Fibroblast of pulmonary artery (primary cell): ENCODE results near the gene LRRC51.

ENCODE experiments used
- DNase-seq: peaks from one replicate; pipeline ENCODE4 v3.0.0-alpha.2; 2010; ENCODE audit warnings: low read depth
- H3K4me3 ChIP-seq: replicated peaks from 2 replicates; pipeline ENCODE4 v1.5.1; 2011; ENCODE audit warnings: low read depth, mild to moderate bottlenecking, control low read depth, low read length, moderate library complexity
- TF ChIP-seq, protein P1 (sequence below): IDR thresholded peaks from 2 replicates; pipeline ENCODE4 v1.5.1; 2011; ENCODE audit warnings: mild to moderate bottlenecking, control low read depth, low read length, inconsistent platforms; ENCODE audit errors: missing control alignments

LRRC51 gene, protein sequence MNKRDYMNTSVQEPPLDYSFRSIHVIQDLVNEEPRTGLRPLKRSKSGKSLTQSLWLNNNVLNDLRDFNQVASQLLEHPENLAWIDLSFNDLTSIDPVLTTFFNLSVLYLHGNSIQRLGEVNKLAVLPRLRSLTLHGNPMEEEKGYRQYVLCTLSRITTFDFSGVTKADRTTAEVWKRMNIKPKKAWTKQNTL

DNA sequence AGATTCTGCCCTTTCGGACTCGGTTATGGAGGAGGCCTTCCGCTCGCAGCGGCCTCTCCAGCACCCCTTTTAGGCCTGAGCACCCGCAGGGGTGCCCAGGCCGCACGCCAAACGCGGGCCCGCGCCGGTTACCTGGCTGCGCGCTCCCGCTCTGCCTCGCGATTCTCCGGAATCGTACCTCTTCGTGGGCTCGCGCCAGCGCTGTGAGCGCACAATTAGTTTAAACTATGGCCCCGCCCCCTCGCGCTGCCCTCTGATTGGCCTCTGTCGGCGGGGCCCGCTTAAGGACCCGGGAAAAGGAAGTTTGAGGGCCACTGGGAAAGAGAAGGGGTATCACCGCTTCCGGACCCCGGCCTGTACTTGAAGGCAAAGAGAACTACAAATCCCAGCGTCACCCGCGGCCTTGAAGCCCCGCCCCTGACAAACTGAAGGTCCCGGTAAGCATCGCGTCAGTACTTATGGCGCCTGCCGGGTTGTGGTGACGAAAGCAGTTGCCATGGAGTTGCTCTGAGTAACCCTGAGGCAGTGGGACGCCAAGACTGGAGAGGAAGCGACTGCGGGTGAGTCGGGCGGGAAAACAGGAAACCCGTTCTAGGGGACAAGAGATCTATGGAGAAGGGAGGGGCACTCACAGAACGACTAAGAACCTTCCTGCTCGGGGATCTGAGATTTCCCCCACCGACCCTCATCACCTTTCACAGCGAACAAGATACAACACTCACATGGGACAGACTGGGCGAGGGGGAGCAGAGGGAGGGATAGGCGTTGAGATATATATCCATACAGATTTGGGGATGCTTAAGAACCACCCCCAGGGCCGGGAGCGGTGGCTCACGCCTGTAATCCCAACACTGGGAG is at the start of gene LRRC51, which contains the start of gene NUMA1:
TSS of gene LRRC51 (plus strand) at position 525 of the 858 bp plus-strand sequence. CDS start 8,234 bp downstream, outside the sequence.
TSS of gene NUMA1 (minus strand) at position 217 of the 858 bp plus-strand sequence. CDS start 44,599 bp downstream, outside the sequence.
- peak within 1 kb of the TSS; percentile 62 for H3K4me3 ChIP-seq
- TF ChIP-seq, protein P1, sequence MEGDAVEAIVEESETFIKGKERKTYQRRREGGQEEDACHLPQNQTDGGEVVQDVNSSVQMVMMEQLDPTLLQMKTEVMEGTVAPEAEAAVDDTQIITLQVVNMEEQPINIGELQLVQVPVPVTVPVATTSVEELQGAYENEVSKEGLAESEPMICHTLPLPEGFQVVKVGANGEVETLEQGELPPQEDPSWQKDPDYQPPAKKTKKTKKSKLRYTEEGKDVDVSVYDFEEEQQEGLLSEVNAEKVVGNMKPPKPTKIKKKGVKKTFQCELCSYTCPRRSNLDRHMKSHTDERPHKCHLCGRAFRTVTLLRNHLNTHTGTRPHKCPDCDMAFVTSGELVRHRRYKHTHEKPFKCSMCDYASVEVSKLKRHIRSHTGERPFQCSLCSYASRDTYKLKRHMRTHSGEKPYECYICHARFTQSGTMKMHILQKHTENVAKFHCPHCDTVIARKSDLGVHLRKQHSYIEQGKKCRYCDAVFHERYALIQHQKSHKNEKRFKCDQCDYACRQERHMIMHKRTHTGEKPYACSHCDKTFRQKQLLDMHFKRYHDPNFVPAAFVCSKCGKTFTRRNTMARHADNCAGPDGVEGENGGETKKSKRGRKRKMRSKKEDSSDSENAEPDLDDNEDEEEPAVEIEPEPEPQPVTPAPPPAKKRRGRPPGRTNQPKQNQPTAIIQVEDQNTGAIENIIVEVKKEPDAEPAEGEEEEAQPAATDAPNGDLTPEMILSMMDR, result no peak
- peak; percentile 100 for DNase-seq

DNA sequence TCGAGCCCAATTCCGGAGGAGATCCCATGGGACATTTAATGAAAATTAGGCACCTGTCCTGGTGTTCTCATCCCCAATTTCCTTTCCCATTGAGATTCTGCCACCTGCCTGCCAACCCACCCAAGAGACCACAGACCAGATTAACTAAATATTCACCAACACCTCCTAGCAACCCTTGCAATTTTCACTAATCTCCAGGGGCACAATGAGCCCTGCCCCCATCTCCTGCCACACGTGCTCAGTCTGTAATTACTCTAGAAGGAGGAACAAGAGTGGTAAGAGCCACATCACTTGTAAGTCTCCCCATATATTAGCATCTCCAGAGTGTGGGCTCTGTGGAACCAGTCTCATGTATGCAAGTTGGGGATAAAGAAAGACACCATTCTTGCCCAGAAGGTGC is 44.0 kb upstream of the LRRC51 start:
- TF ChIP-seq, protein P1, result no peak
- no peak for DNase-seq
- no peak overlapping the region for H3K4me3 ChIP-seq

DNA sequence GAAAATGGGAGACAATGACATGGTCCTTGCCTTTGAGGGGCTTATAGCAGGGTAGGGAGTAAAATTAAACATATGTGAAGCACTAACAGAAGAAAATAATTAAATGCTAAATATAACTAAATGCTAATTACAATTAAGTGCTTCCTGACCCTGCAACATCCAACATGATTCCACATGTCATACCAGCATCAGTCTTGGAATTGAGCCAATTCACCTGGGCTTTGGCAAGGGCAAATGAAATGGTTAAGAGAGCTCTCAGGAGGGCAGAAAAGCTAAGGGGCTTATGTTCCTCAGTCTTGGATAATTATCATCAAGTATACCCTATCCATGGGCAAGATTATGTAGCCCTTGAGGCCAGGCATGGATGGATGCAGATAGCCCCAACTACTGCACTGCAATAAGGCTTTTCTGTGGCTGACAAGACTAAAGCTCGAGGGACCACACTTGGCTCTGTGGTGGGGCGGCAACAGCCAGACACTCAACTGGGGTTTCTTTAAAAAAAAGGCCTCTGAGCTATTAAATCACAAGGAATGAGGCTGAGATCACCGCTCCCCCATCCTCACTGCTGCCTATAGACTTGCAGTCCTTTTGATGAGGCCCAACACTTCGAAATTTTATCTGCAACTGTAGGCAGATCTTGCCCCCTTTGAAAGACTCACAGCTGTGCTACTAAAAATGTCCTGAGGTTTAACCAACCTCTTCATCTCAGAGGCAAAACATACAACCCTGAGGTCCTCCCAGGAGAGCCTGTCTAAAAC is 42.9 kb upstream of the LRRC51 start:
- TF ChIP-seq, protein P1, result no peak
- no peak for DNase-seq
- H3K4me3 ChIP-seq, result peak overlapping the region; percentile 71

DNA sequence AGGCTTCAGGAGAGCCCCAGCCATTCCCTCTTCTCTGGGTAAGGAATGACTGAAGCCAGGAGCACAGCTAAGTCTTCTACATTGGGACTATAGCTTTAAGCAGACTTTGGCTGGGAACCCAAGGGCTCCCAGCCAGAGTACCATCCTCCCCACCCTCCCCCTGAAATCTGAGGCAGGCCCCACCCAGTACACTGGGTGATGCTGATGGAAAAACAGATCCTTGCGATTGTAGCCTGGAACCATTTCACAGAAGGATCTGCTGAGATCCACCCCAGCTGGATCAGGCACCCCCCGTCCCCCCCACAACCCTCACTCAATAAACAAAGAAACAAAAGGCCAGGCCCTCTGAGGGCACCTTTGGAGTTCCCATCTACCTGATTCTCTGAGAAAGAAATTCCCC is 42.2 kb upstream of the LRRC51 start:
- peak overlapping the region; percentile 71 for H3K4me3 ChIP-seq
- TF ChIP-seq, protein P1, result no peak
- peak; percentile 75 for DNase-seq

DNA sequence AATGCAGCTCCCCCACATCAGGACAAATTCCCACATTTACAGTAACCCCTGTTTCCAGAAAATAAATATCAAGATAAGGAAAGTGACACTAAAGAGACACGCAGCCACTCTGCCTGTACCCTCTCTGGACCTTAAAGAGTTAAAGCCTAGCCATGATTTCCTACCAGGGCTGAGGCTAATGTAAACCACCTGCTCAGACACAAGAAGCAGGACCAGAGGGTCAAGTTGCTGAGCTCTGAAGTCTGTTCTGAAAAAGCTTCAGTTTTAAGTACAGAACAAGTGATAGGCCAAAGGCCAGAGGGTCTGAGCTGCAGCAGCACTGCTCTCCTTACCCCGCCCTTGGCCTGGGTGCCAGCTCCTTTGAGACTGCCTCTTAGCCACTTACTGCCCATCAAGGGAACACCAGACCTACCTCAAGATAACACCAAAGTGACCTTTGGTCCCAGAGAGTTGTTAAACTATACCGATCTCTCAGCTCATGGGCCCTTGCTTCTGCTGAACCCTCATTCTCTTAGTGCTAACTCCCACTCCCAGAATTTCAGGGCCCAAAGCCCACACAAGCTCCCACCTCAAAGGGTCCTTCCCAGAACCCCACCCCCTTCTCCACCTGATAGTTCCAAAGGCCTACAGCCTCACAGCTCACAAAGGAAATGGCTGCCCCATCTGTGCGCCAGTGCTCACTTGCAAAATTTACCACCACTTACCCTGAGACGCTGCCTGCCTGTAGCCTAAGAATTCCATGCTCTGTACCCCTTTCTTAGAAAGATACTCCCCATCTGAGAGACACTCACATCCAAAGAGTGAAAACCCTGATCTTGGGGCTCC is 41.4 kb upstream of the LRRC51 start:
- no peak for DNase-seq
- TF ChIP-seq, protein P1, result no peak
- H3K4me3 ChIP-seq, result peak overlapping the region; percentile 71

DNA sequence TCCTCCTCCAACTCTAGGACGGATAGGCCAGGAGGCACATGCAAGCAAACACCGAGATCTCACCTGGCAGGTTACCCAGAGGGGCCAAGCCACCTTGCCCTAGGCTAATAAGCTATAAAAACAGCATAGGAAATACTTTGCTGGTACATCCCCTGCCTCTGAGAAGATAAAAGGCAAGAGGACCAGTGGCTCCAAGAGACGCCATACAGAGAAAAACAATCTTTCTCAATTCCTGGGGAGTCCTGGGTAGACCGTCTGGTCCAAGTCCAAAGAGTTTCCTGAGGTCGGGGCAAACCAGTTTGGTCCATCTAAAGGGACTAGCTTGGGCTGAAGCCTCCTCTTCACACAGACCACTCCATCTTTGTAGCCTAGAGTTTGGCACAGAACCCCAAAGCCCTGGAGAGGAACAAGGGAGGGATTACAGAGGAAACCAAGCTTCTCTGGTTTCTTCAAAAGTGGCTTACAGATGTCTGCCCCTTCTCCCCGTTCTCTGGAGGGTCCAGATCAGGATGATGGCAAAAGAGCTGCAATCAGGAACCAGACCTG is 40.7 kb upstream of the LRRC51 start:
- no peak for DNase-seq
- TF ChIP-seq, protein P1, result no peak
- peak overlapping the region; percentile 71 for H3K4me3 ChIP-seq
